Fibroblast of gingiva (primary cell): ENCODE data around the gene HEXB.
A peak's percentile ranks its signal among the peaks of the same experiment; 100 is the strongest.
"Not testable (repeated sequence)": the region's sequence is repeated elsewhere in the genome, so short reads cannot be mapped to it uniquely, and the experiment has no call there.

Experiments used
- DNase-seq: peaks from one replicate; pipeline ENCODE4 v3.0.0-alpha.2; 2011; ENCODE audit warnings: low read depth

HEXB gene

GRCh38 chr5:74659172-74659571 lies 25.9 kb upstream of the HEXB start:
- DNase-seq = no peak

- no peak for DNase-seq
Observed at GRCh38 chr5:74660140-74660539, 24.9 kb upstream of the HEXB start.

GRCh38 chr5:74660873-74661272 lies 24.2 kb upstream of the HEXB start:
- no peak for DNase-seq

GRCh38 chr5:74664551-74664950 lies 20.5 kb upstream of the HEXB start:
- DNase-seq = no peak

GRCh38 chr5:74665273-74665672 lies 19.8 kb upstream of the HEXB start:
- DNase-seq = no peak

GRCh38 chr5:74665816-74666215 lies 19.2 kb upstream of the HEXB start:
- DNase-seq = no peak

GRCh38 chr5:74667396-74667795 lies 17.6 kb upstream of the HEXB start:
- no peak for DNase-seq

GRCh38 chr5:74669821-74670220 lies 15.2 kb upstream of the HEXB start:
- DNase-seq = no peak

- no peak for DNase-seq
Observed at GRCh38 chr5:74670396-74671038, 14.5 kb upstream of the HEXB start.

GRCh38 chr5:74672215-74672877 lies 12.7 kb upstream of the HEXB start:
- DNase-seq = no peak

- peak; percentile 56 for DNase-seq
Observed at GRCh38 chr5:74673011-74673790, 11.8 kb upstream of the HEXB start.

GRCh38 chr5:74676466-74676865 lies 8.6 kb upstream of the HEXB start:
- not testable (repeated sequence) for DNase-seq

GRCh38 chr5:74678123-74678522 lies 6.9 kb upstream of the HEXB start:
- DNase-seq = not testable (repeated sequence)

GRCh38 chr5:74679300-74679699 lies 5.7 kb upstream of the HEXB start:
- DNase-seq = not testable (repeated sequence)

- no peak for DNase-seq
Observed at GRCh38 chr5:74679966-74680365, 5.1 kb upstream of the HEXB start.

- DNase-seq = peak; percentile 63
Observed at GRCh38 chr5:74685979-74686631, 1.1 kb downstream of the HEXB start.

- peak; percentile 18 for DNase-seq
Observed at GRCh38 chr5:74686962-74687751, 2.1 kb downstream of the HEXB start.

- DNase-seq = no peak
Observed at GRCh38 chr5:74693191-74693590, 8.2 kb downstream of the HEXB start.

- no peak for DNase-seq
Observed at GRCh38 chr5:74717596-74717995, 32.6 kb downstream of the HEXB start.

- no peak for DNase-seq
Observed at GRCh38 chr5:74722271-74722670, 37.2 kb downstream of the HEXB start.

- no peak for DNase-seq
Observed at GRCh38 chr5:74725331-74725730, 40.3 kb downstream of the HEXB start.

- no peak for DNase-seq
Observed at GRCh38 chr5:74736759-74737158, 51.7 kb downstream of the HEXB start.
